Measurements from ENCODE around the gene ETV3.

The ETV3 gene

DNA sequence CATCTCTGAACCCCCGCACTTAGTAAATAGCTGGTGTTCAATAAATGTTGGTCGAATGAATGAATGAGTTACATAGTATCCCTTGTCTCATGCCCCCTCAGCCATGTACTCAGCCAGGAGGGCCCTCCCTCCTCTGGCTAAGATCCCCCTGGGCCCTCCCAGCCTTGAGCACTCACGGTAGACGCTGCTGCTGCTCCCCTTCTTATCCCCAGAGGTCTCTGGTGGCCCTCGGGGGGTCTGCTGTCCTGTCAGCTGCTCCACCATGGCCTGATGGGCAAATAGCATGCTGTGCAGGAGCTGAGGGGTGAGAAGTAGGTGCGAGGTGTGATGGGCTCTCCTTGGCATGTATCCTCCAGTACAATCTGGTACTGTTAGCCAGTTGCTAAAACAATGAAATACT is 40.5 kb downstream of the ETV3 start:
- Histone ChIP-seq H3K79me2 (ENCODE audit: insufficient read depth, low read length) (no peaks in the 10 kb centered on the region), H3K9ac (ENCODE audit: low read length) (no peak overlapping the region), H3K27ac (ENCODE audit: low read depth, low read length) (no peak overlapping the region), H3K4me3 (ENCODE audit: insufficient read depth, low read length, poor library complexity, severe bottlenecking) (no peak overlapping the region), H3K9me3 (ENCODE audit: insufficient read depth, low read length) (no peaks in the 10 kb centered on the region), H3F3A (ENCODE audit: insufficient read depth) (no peaks in the 10 kb centered on the region), H4K20me1 (ENCODE audit: low read depth, low read length) (no peaks in the 10 kb centered on the region), H3K9me2 (replicated peaks; ENCODE audit: insufficient read depth, low read length) (no peaks in the 10 kb centered on the region), H3K4me2 (ENCODE audit: low read depth, low read length, poor library complexity, severe bottlenecking) (no peak overlapping the region), H2AFZ (ENCODE audit: low read depth, low read length, severe bottlenecking) (no peak overlapping the region), H3K36me3 (ENCODE audit: low read length) (no peaks in the 10 kb centered on the region), H3K27me3 (ENCODE audit: low read length) (no peaks in the 10 kb centered on the region)
- TF ChIP-seq, protein P1, sequence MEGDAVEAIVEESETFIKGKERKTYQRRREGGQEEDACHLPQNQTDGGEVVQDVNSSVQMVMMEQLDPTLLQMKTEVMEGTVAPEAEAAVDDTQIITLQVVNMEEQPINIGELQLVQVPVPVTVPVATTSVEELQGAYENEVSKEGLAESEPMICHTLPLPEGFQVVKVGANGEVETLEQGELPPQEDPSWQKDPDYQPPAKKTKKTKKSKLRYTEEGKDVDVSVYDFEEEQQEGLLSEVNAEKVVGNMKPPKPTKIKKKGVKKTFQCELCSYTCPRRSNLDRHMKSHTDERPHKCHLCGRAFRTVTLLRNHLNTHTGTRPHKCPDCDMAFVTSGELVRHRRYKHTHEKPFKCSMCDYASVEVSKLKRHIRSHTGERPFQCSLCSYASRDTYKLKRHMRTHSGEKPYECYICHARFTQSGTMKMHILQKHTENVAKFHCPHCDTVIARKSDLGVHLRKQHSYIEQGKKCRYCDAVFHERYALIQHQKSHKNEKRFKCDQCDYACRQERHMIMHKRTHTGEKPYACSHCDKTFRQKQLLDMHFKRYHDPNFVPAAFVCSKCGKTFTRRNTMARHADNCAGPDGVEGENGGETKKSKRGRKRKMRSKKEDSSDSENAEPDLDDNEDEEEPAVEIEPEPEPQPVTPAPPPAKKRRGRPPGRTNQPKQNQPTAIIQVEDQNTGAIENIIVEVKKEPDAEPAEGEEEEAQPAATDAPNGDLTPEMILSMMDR (IDR thresholded peaks at IDR 0.05; ENCODE audit: insufficient read depth, low read length, poor library complexity, severe bottlenecking) = no peak
- TF ChIP-seq EZH2phosphoT487 (conservative IDR thresholded peaks at IDR 0.05; ENCODE audit: low read length) = no peak

DNA sequence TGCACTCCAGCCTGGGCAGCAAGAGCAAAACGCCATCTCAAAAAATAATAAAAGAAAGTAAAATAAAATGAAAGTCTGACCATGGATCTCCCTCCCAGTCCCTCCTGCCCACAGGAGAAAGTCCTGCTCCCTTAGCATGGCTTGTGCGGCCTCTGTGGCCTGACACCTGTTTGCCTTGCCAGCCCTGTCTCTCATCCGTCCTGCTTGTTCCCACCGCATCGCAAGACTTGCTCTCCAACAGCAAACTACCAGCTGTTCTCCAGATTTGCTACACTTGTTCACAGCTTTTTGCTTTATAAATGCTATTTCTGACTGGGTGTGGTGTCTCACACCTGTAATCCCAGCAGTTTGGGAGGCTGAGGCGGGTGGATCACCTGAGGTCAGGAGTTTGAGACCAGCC is 41.3 kb downstream of the ETV3 start:
- no peak overlapping the region for H3K4me3 ChIP-seq (ENCODE audit: insufficient read depth, low read length, poor library complexity, severe bottlenecking)
- H3K27me3 ChIP-seq (ENCODE audit: low read length) = no peaks in the 10 kb centered on the region
- H2AFZ ChIP-seq (ENCODE audit: low read depth, low read length, severe bottlenecking) = no peak overlapping the region
- no peaks in the 10 kb centered on the region for H3F3A ChIP-seq (ENCODE audit: insufficient read depth)
- no peaks in the 10 kb centered on the region for H3K36me3 ChIP-seq (ENCODE audit: low read length)
- no peak overlapping the region for H3K4me2 ChIP-seq (ENCODE audit: low read depth, low read length, poor library complexity, severe bottlenecking)
- no peaks in the 10 kb centered on the region for H4K20me1 ChIP-seq (ENCODE audit: low read depth, low read length)
- no peak overlapping the region for H3K27ac ChIP-seq (ENCODE audit: low read depth, low read length)
- H3K9me2 ChIP-seq (replicated peaks; ENCODE audit: insufficient read depth, low read length) = no peaks in the 10 kb centered on the region
- no peaks in the 10 kb centered on the region for H3K79me2 ChIP-seq (ENCODE audit: insufficient read depth, low read length)
- TF ChIP-seq EZH2phosphoT487 (conservative IDR thresholded peaks at IDR 0.05; ENCODE audit: low read length) = no peak
- TF ChIP-seq, protein P1 (IDR thresholded peaks at IDR 0.05; ENCODE audit: insufficient read depth, low read length, poor library complexity, severe bottlenecking) = no peak
- H3K9ac ChIP-seq (ENCODE audit: low read length) = no peak overlapping the region
- no peaks in the 10 kb centered on the region for H3K9me3 ChIP-seq (ENCODE audit: insufficient read depth, low read length)

GRCh38 chr1:157095551-157095950 is 42.6 kb downstream of the ETV3 start:
- H3K27ac ChIP-seq (ENCODE audit: low read depth, low read length) = no peak overlapping the region
- H3K4me3 ChIP-seq (ENCODE audit: insufficient read depth, low read length, poor library complexity, severe bottlenecking) = no peak overlapping the region
- TF ChIP-seq, protein P1 (IDR thresholded peaks at IDR 0.05; ENCODE audit: insufficient read depth, low read length, poor library complexity, severe bottlenecking) = no peak
- no peaks in the 10 kb centered on the region for H3K27me3 ChIP-seq (ENCODE audit: low read length)
- no peaks in the 10 kb centered on the region for H3K36me3 ChIP-seq (ENCODE audit: low read length)
- H3K9ac ChIP-seq (ENCODE audit: low read length) = no peak overlapping the region
- H2AFZ ChIP-seq (ENCODE audit: low read depth, low read length, severe bottlenecking) = no peak overlapping the region
- H3F3A ChIP-seq (ENCODE audit: insufficient read depth) = no peaks in the 10 kb centered on the region
- no peaks in the 10 kb centered on the region for H3K9me2 ChIP-seq (replicated peaks; ENCODE audit: insufficient read depth, low read length)
- H3K4me2 ChIP-seq (ENCODE audit: low read depth, low read length, poor library complexity, severe bottlenecking) = no peak overlapping the region
- no peaks in the 10 kb centered on the region for H3K79me2 ChIP-seq (ENCODE audit: insufficient read depth, low read length)
- no peaks in the 10 kb centered on the region for H3K9me3 ChIP-seq (ENCODE audit: insufficient read depth, low read length)
- H4K20me1 ChIP-seq (ENCODE audit: low read depth, low read length) = no peaks in the 10 kb centered on the region

DNA sequence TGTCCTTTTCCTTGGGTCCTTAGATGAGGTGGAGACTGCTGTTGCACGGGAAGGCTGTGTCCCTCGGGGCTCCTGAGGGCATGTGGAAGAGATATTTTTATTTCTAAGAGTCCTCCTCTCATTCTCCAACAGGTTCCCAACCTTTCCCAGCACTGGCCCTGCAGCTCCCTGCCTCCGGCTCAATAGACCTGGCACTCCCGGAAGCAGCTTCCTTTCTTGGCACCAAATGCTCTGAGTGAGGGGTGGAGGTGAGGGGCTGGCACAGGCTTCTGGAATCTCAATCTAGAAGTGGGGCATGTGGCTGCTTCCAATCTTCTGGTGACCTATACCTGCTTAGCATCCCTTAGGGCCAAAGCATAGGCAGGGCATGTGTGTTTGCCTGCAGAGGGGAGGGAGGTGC is 43.1 kb downstream of the ETV3 start:
- Histone ChIP-seq H3K27ac (ENCODE audit: low read depth, low read length) (no peak overlapping the region), H3K4me3 (ENCODE audit: insufficient read depth, low read length, poor library complexity, severe bottlenecking) (no peak overlapping the region), H3K79me2 (ENCODE audit: insufficient read depth, low read length) (no peaks in the 10 kb centered on the region), H3K36me3 (ENCODE audit: low read length) (no peaks in the 10 kb centered on the region), H4K20me1 (ENCODE audit: low read depth, low read length) (no peaks in the 10 kb centered on the region), H3K27me3 (ENCODE audit: low read length) (no peaks in the 10 kb centered on the region), H3K9ac (ENCODE audit: low read length) (no peak overlapping the region), H3K4me2 (ENCODE audit: low read depth, low read length, poor library complexity, severe bottlenecking) (no peak overlapping the region), H3K9me2 (replicated peaks; ENCODE audit: insufficient read depth, low read length) (no peaks in the 10 kb centered on the region), H2AFZ (ENCODE audit: low read depth, low read length, severe bottlenecking) (no peak overlapping the region), H3F3A (ENCODE audit: insufficient read depth) (no peaks in the 10 kb centered on the region), H3K9me3 (ENCODE audit: insufficient read depth, low read length) (no peaks in the 10 kb centered on the region)
- TF ChIP-seq, protein P1 (IDR thresholded peaks at IDR 0.05; ENCODE audit: insufficient read depth, low read length, poor library complexity, severe bottlenecking) = no peak
